Occipital lobe (tissue), 1 donor: ENCODE data around the gene DELE1. TPM values are rescaled to one million over a fixed set of nuclear protein-coding genes. Genes with fewer than 3 reads are reported as not detected.

Experiments
- total RNA-seq: library from RNA; depleted of rRNA; stranded (reverse); fragments of >200 nt; gene quantifications from one replicate; pipeline ENCODE4 v1.2.3, GENCODE V29; 2014

DELE1 gene
- total RNA-seq, 1 donor from 2014 or later = 39.0 TPM

Other genes with a start within 250 kb of the DELE1 start
- gene ARAP3, start 241.6 kb upstream of the DELE1 start, total RNA-seq = 3.3 TPM
- gene PCDH1, start 45.5 kb upstream of the DELE1 start, total RNA-seq = 27.0 TPM
- gene PCDH12, start 34.3 kb downstream of the DELE1 start, total RNA-seq = 2.8 TPM
- 72.1 TPM for gene RNF14, start 45.2 kb downstream of the DELE1 start, total RNA-seq
- gene GNPDA1, start 89.2 kb downstream of the DELE1 start, total RNA-seq = 20.3 TPM
- 134 TPM for gene NDFIP1, start 184.9 kb downstream of the DELE1 start, total RNA-seq